Trophoblast cell (in vitro differentiated cells and primary cell): ENCODE measurements around the gene HRH1.

Experiments used
- DNase-seq, 2 donors: peaks; one replicate each; pipeline ENCODE4 v3.0.0-alpha.2; 2016
- H2AFZ ChIP-seq: 2 replicates; pipeline ENCODE4 v1.6.1; 2013; ENCODE audit warnings: low read length, moderate library complexity, mild to moderate bottlenecking; ENCODE audit not compliant: insufficient read depth, poor library complexity
- H2AK5ac ChIP-seq: 2 replicates; pipeline ENCODE4 v1.6.1; 2013; ENCODE audit warnings: mild to moderate bottlenecking, low read length
- H2BK120ac ChIP-seq: 2 replicates; pipeline ENCODE4 v1.6.1; 2013; ENCODE audit warnings: low read length, mild to moderate bottlenecking, moderate library complexity; ENCODE audit not compliant: insufficient read depth, poor library complexity
- H2BK12ac ChIP-seq: 2 replicates; pipeline ENCODE4 v1.6.1; 2013; ENCODE audit warnings: mild to moderate bottlenecking, low read length, moderate library complexity
- H2BK5ac ChIP-seq: 2 replicates; pipeline ENCODE4 v1.6.1; 2013; ENCODE audit warnings: low read length, low read depth, moderate library complexity, mild to moderate bottlenecking; ENCODE audit not compliant: poor library complexity
- H3K14ac ChIP-seq: 2 replicates; pipeline ENCODE4 v1.6.1; 2013; ENCODE audit warnings: mild to moderate bottlenecking, low read length
- H3K18ac ChIP-seq: 2 replicates; pipeline ENCODE4 v1.6.1; 2013; ENCODE audit warnings: mild to moderate bottlenecking, low read length
- H3K23ac ChIP-seq: 2 replicates; pipeline ENCODE4 v1.6.1; 2013; ENCODE audit warnings: low read length
- H3K27ac ChIP-seq: 2 replicates; pipeline ENCODE4 v1.5.1; 2013; ENCODE audit warnings: low read depth, mild to moderate bottlenecking, inconsistent platforms, low read length, moderate library complexity
- H3K27me3 ChIP-seq: 2 replicates; pipeline ENCODE4 v1.6.1; 2013; ENCODE audit warnings: inconsistent platforms, mild to moderate bottlenecking, low read length, moderate library complexity; ENCODE audit not compliant: insufficient read depth
- H3K36me3 ChIP-seq, 2 experiments: 1 replicate in 1 of 2; 2 replicates in 1 of 2; pipeline ENCODE4 v1.6.1; 2013; ENCODE audit warnings: low read length in 2 of 2, mild to moderate bottlenecking in 2 of 2, moderate library complexity in 1 of 2; ENCODE audit not compliant: insufficient read depth in 2 of 2, control insufficient read depth in 1 of 2
- H3K4ac ChIP-seq: 2 replicates; pipeline ENCODE4 v1.6.1; 2013; ENCODE audit warnings: low read depth, mild to moderate bottlenecking, low read length, moderate library complexity
- H3K4me1 ChIP-seq, 2 experiments: 1 replicate in 1 of 2; 2 replicates in 1 of 2; pipeline ENCODE4 v1.6.1; 2013; ENCODE audit warnings: low read length in 2 of 2, mild to moderate bottlenecking in 2 of 2, moderate library complexity in 1 of 2; ENCODE audit not compliant: insufficient read depth in 2 of 2, control insufficient read depth in 1 of 2
- H3K4me2 ChIP-seq: 2 replicates; pipeline ENCODE4 v1.6.1; 2013; ENCODE audit warnings: inconsistent platforms, mild to moderate bottlenecking, low read length, moderate library complexity
- H3K4me3 ChIP-seq: 2 replicates; pipeline ENCODE4 v1.5.1; 2013; ENCODE audit warnings: mild to moderate bottlenecking, low read depth, low read length, inconsistent platforms
- H3K79me1 ChIP-seq: one replicate; pipeline ENCODE4 v1.6.1; 2013; ENCODE audit warnings: low read length
- H3K79me2 ChIP-seq: 2 replicates; pipeline ENCODE4 v1.6.1; 2013; ENCODE audit warnings: low read length, mild to moderate bottlenecking; ENCODE audit not compliant: control insufficient read depth, insufficient read depth, poor library complexity
- H3K9ac ChIP-seq: 2 replicates; pipeline ENCODE4 v1.6.1; 2013; ENCODE audit warnings: mild to moderate bottlenecking, low read length
- H3K9me3 ChIP-seq: 2 replicates; pipeline ENCODE4 v1.6.1; 2013; ENCODE audit warnings: low read depth, mild to moderate bottlenecking, control low read depth, inconsistent platforms, low read length; ENCODE audit not compliant: insufficient read depth
- H4K12ac ChIP-seq: 2 replicates; pipeline ENCODE4 v1.6.1; 2013; ENCODE audit warnings: low read depth, mild to moderate bottlenecking, low read length, moderate library complexity
- H4K8ac ChIP-seq: 2 replicates; pipeline ENCODE4 v1.6.1; 2013; ENCODE audit warnings: low read depth, mild to moderate bottlenecking, low read length, moderate library complexity
- H4K91ac ChIP-seq: one replicate; pipeline ENCODE4 v1.6.1; 2013; ENCODE audit warnings: low read depth, mild to moderate bottlenecking, low read length, moderate library complexity
- WGBS: extraction: QIAGEN DNeasy Blood & Tissue Kit; methylation state at CpG from one replicate; pipeline ENCODE4 v1.1.7; 2013; ENCODE audit warnings: missing lambda C conversion rate; ENCODE audit not compliant: insufficient read length, insufficient coverage; ENCODE audit errors: extremely low coverage; 5-methylcytosine and 5-hydroxymethylcytosine counted together

The HRH1 gene

GRCh38 chr3:11167590-11167989 lies 13.3 kb downstream of the HRH1 start:
- no peak overlapping the region for H2AK5ac ChIP-seq

GRCh38 chr3:11168406-11168805 lies 14.1 kb downstream of the HRH1 start:
- Histone ChIP-seq H2AK5ac (no peak overlapping the region), H3K9ac (no peak overlapping the region)

More at GRCh38 chr3:11167590-11167989, 13.3 kb downstream of the HRH1 start:
- Histone ChIP-seq H2BK12ac (no peak overlapping the region), H3K4me3 (no peak overlapping the region), H3K18ac (no peak overlapping the region), H3K9ac (no peak overlapping the region), H3K14ac (no peak overlapping the region), H3K4me2 (no peak overlapping the region), H4K8ac (no peak overlapping the region), H3K79me2 (no peaks in the 10 kb centered on the region), H3K36me3 (no peaks in the 10 kb centered on the region), H3K4me1 (no peaks in the 10 kb centered on the region), H4K12ac (no peak overlapping the region), H3K9me3 (peaks cover 1% of the 10 kb centered on the region), H3K27ac (no peak overlapping the region), H3K27me3 (no peaks in the 10 kb centered on the region), H2BK120ac (no peak overlapping the region), H3K79me1 (no peaks in the 10 kb centered on the region), H2BK5ac (no peak overlapping the region), H3K23ac (no peak overlapping the region), H3K4ac (no peak overlapping the region), H2AFZ (no peak overlapping the region), H4K91ac (no peak overlapping the region)
- WGBS, result no CpG with 5 or more reads among the region's 3 CpGs
- no peak for DNase-seq

GRCh38 chr3:11168881-11169805 lies 14.8 kb downstream of the HRH1 start:
- peaks cover 1% of the 10 kb centered on the region for H3K9me3 ChIP-seq
- no CpG with 5 or more reads among the region's 13 CpGs for WGBS
- no peak overlapping the region for H3K9ac ChIP-seq
- no peaks in the 10 kb centered on the region for H3K79me1 ChIP-seq
- no peak overlapping the region for H3K27ac ChIP-seq
- no peak overlapping the region for H2BK12ac ChIP-seq
- no peak for DNase-seq
- no peak overlapping the region for H2BK5ac ChIP-seq
- H4K8ac ChIP-seq, result no peak overlapping the region
- H3K4me1 ChIP-seq, result no peaks in the 10 kb centered on the region
- no peaks in the 10 kb centered on the region for H3K27me3 ChIP-seq
- H3K4ac ChIP-seq, result no peak overlapping the region
- H4K12ac ChIP-seq, result no peak overlapping the region
- H3K79me2 ChIP-seq, result no peaks in the 10 kb centered on the region
- no peak overlapping the region for H3K18ac ChIP-seq
- H2AFZ ChIP-seq, result no peak overlapping the region
- H3K4me3 ChIP-seq, result no peak overlapping the region
- H3K36me3 ChIP-seq, result no peaks in the 10 kb centered on the region
- H2BK120ac ChIP-seq, result no peak overlapping the region
- H3K23ac ChIP-seq, result no peak overlapping the region
- no peak overlapping the region for H2AK5ac ChIP-seq
- H3K14ac ChIP-seq, result no peak overlapping the region
- H3K4me2 ChIP-seq, result no peak overlapping the region
- no peak overlapping the region for H4K91ac ChIP-seq

More at GRCh38 chr3:11168406-11168805, 14.1 kb downstream of the HRH1 start:
- no peak overlapping the region for H4K12ac ChIP-seq
- H3K27ac ChIP-seq, result no peak overlapping the region
- H3K14ac ChIP-seq, result no peak overlapping the region
- no peak overlapping the region for H2BK120ac ChIP-seq
- no peak overlapping the region for H3K18ac ChIP-seq
- H2AFZ ChIP-seq, result no peak overlapping the region
- H3K4me2 ChIP-seq, result no peak overlapping the region
- DNase-seq, result no peak
- H2BK12ac ChIP-seq, result no peak overlapping the region
- no peaks in the 10 kb centered on the region for H3K4me1 ChIP-seq
- H3K79me2 ChIP-seq, result no peaks in the 10 kb centered on the region
- H3K27me3 ChIP-seq, result no peaks in the 10 kb centered on the region
- H3K79me1 ChIP-seq, result no peaks in the 10 kb centered on the region
- no peak overlapping the region for H4K91ac ChIP-seq
- no peaks in the 10 kb centered on the region for H3K36me3 ChIP-seq
- no peak overlapping the region for H3K4ac ChIP-seq
- no peak overlapping the region for H4K8ac ChIP-seq
- no peak overlapping the region for H3K4me3 ChIP-seq
- H3K9me3 ChIP-seq, result peaks cover 1% of the 10 kb centered on the region
- WGBS, result no CpG with 5 or more reads among the region's 13 CpGs
- no peak overlapping the region for H3K23ac ChIP-seq
- H2BK5ac ChIP-seq, result no peak overlapping the region

- Histone ChIP-seq H3K14ac (no peak overlapping the region), H3K79me2 (no peaks in the 10 kb centered on the region), H3K4me2 (no peak overlapping the region), H4K12ac (no peak overlapping the region), H3K27ac (no peak overlapping the region), H2AK5ac (no peak overlapping the region), H2BK120ac (no peak overlapping the region), H2BK12ac (no peak overlapping the region), H3K18ac (no peak overlapping the region), H2AFZ (no peak overlapping the region), H4K91ac (no peak overlapping the region), H3K4me3 (no peak overlapping the region), H3K23ac (no peak overlapping the region), H3K4me1 (no peaks in the 10 kb centered on the region), H3K9ac (no peak overlapping the region), H3K79me1 (no peaks in the 10 kb centered on the region), H3K36me3 (no peaks in the 10 kb centered on the region), H2BK5ac (no peak overlapping the region), H3K27me3 (no peaks in the 10 kb centered on the region), H4K8ac (no peak overlapping the region), H3K4ac (no peak overlapping the region), H3K9me3 (peaks cover 1% of the 10 kb centered on the region)
- no CpG with 5 or more reads among the region's 21 CpGs for WGBS
- no peak for DNase-seq
These were observed 15.9 kb downstream of the HRH1 start for GRCh38 chr3:11170052-11170770.
